CD4-positive, alpha-beta T cell treated with Interleukin-2 at 100 ng/mL for 4 hours (primary cell): Measurements from ENCODE around the gene ZNF543.
"Not testable (repeated sequence)": the region's sequence is repeated elsewhere in the genome, so short reads cannot be mapped to it uniquely, and the experiment has no call there.

Experiments
- DNase-seq: peaks from one replicate; pipeline ENCODE4 v3.0.0-alpha.2; 2020; ENCODE audit warnings: low spot score

ZNF543 gene

DNA sequence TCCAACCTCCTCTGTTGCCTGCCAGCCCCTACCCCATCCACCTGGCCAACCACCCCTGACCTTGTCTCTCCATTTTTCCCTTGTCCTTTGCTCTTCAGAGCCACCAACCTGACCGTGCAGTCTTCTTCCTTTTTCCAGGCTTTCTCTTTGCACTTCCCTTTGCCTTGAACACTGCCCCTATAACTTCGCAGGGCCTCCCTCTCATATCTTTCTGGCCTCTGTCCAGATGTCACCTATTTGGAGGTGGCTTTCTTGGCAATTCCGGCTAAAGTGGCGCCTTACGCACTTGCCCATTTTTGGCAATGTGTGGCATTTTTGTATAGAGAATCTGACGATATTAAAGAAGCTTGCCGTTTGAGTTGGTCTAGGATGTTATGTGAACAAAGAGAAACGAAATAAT, 844 bp downstream of the ZNF543 start:
- no peak for DNase-seq

DNA sequence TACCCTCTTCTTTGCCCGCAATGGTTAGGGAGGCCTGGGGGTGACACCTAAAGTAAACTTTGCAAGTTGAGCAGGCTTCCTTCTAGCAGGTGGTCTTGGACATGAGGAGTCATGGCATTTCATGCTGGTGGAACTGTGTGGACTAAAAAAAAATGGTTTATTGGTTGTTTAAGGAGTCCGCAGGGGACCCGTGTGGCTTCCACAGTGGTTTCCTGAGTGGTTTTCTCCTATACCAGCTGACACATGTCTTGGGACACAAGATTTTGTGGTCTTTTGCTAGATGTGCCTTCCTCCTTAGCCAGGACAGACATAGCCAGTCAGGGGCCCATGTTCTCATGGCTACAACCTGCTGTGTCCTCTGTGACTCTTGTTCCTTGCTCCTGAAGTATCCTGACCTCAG, 1.5 kb downstream of the ZNF543 start:
- no peak for DNase-seq

- DNase-seq, result no peak
Measured at GRCh38 chr19:57324992-57325391, 4.7 kb downstream of the ZNF543 start.

DNA sequence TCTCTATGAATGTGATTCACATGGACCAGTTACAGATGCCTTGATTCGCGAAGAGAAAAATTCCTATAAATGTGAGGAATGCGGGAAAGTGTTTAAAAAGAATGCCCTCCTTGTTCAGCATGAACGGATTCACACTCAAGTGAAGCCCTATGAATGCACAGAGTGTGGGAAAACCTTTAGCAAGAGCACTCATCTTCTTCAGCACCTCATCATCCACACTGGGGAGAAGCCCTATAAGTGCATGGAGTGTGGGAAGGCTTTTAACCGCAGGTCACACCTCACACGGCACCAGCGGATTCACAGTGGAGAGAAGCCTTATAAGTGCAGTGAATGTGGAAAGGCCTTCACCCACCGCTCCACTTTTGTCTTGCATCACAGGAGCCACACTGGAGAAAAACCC, 7.7 kb downstream of the ZNF543 start:
- DNase-seq, result no peak

DNA sequence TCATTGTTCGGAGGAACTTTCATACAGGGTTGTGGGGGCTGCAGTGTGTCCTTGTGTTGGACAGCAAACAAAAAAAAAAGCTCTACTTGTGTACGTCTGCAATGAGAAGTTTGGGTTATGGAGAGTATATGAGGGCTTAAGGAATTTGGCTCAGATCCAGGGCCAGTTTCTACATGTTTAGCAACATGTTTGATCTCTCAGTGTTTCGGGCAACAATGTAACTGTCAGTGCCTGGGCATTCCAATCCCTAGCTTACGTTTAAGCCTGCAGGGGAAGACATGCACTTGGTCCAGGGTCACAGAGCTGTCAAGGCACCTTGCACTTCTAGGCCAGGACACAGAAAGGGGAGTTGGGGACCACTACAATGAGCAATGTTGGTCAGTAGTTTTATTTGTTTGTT, 13.9 kb downstream of the ZNF543 start:
- DNase-seq, result no peak

DNA sequence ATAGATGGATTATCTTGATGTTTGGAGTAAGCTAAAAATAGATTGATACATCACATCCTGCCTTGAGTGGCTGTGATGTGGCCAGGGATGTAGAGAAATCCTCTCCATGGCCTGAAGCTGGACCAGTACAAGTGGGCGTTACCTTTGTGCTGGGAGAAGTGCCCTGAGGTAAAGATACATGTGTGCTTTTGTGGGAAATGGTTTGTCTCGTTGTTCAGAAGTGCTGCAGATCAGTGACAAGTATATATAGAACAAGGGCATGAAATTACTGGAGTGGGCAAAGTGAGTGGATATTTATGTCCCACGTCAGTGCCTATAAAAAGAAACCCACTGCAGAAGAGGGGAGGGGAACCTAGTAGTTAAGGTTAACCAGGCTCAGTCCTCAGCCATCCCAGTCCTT, 18.6 kb downstream of the ZNF543 start:
- no peak for DNase-seq

DNA sequence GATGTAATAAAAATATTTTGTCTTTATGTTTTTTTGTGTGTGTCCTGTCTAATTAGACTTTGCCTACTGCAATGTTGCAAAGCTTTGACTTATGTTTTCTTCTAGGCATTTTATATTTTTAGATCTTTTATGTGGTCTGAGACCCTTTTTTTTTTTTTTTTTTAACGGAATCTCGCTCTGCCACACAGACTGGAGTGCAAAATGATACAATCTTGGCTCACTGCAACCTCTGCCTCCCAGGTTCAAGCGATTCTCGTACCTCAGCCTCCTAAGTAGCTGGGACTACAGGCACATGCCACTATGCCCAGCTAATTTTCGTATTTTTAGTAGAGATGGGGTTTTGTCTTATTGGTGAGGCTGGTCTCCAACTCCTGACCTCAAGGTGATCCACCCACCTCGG, 22.3 kb downstream of the ZNF543 start:
- DNase-seq, result no peak

DNA sequence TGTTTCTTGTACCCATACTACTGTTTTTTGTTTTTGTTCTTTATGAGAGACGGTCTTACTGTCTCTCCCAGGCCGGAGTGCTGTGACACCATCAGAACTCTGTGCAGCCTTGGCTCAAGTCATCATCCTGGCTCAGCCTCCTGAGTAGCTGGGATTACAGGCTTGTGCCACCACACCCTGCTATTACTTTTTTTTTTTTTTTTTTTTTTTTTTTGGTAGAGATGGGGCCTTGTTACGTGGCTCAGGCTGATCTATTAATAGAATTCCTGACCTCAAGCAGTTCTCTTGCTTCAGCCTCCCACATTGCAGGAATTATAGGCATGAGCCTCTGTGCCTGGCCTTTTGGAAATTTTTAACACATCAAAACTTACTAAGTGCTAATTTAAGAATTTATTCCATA, 27.9 kb downstream of the ZNF543 start:
- no peak for DNase-seq

- DNase-seq, result peak; percentile 86
Measured at GRCh38 chr19:57350877-57351805, 30.9 kb downstream of the ZNF543 start, which contains the start of gene ZNF304. ZNF304 (plus strand) TSS chr19:57351271; CDS start chr19:57351665, 394 bp downstream.

GRCh38 chr19:57351867-57352266, 31.6 kb downstream of the ZNF543 start:
- no peak for DNase-seq

DNA sequence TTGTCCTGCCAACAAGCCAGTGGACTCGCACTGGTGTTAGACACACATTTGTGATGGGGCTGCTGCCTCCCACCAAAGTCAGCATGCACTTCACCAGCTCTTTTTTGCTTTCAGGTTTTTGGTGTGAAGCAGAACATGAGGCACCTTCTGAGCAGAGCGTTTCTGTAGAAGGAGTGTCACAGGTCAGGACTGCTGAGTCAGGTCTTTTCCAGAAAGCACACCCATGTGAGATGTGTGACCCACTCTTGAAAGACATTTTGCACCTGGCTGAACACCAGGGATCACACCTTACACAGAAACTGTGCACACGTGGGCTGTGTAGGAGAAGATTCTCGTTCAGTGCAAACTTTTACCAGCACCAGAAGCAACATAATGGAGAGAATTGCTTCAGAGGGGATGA, 35.6 kb downstream of the ZNF543 start:
- no peak for DNase-seq

DNA sequence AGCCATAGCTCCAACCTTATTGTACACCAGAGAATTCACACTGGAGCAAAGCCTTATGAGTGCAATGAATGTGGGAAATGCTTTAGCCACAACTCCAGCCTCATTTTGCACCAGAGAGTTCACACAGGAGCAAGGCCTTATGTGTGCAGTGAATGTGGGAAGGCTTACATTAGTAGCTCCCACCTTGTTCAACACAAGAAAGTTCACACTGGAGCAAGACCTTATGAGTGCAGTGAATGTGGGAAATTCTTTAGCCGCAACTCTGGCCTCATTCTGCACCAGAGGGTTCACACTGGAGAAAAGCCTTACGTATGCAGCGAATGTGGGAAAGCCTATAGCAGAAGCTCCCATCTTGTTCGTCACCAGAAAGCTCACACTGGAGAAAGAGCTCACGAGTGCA, 37.1 kb downstream of the ZNF543 start:
- DNase-seq, result no peak

- no peak for DNase-seq
Measured at GRCh38 chr19:57359300-57359699, 39.0 kb downstream of the ZNF543 start.

DNA sequence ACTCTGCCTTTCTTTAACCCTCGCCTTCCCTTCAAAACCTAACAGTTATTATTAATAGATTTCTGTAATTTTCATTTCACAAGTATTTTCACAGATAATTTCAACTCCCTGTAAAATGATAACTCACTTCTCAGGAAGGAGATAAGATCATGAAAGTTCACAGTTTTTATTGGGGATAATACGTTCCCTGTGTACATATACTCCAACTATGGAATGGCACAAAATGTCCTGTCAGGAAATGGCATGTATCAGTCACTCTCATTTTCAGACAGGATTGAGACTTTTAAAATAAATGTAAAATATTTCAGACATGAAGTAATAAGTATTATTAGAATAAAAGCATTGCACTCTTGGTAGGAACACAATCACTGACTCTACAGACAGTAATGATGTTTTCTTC, 42.1 kb downstream of the ZNF543 start:
- no peak for DNase-seq

GRCh38 chr19:57362997-57363687, 42.9 kb downstream of the ZNF543 start, which contains the start of the genes TRAPPC2B and ZNF547:
TRAPPC2B (plus strand) TSS chr19:57363551; CDS start chr19:57364834, 1,283 bp downstream.
ZNF547 (plus strand) TSS chr19:57363551; CDS start chr19:57368556, 5,005 bp downstream.
- DNase-seq, result peak; percentile 99

DNA sequence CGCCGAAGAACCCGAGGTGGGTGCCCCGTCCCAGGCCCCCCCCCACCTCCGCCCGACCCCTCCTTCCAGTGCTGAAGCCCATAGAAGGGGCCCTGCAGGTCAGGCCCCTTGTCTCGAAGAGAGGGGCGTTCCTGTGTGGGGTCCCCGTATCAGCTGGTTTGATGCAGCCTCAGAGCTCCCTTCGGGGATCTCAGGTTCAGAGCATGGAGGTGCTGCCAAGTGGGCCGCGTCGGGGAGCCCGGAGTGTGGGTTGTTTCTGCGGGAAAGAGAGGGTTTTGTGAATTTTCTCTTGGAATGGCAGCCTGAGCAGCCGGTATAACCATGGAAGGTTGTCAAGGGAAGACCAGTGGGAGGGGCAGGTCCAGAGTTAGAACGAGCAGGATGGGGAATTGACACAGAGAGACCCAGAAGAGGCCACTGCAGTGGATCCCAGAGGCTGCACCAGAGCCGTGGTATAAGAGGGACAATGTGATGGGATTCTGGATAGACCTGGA, 43.5 kb downstream of the ZNF543 start:
- no peak for DNase-seq

- no peak for DNase-seq
Measured at GRCh38 chr19:57366776-57367175, 46.5 kb downstream of the ZNF543 start.

DNA sequence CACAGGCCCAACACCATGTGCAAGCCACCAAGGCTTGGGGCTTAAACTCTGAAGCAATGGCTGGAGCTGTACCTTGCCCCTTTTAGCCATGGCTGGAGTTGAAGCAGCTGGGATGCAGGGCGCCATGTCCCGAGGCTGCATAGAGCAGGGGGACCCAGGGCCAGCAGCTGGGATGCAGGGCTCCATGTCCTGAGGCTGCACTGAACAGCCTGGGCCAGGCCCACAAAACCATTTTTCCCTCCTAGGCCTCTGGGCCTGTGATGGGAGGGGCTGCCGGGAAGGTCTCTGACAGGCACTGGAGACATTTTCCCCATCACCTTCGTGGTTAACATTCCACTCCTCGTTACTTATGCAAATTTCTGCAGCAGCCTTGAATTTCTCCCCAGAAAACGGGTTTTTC, 53.9 kb downstream of the ZNF543 start:
- DNase-seq, result no peak

- not testable (repeated sequence) for DNase-seq
Measured at GRCh38 chr19:57374647-57375046, 54.4 kb downstream of the ZNF543 start.

DNA sequence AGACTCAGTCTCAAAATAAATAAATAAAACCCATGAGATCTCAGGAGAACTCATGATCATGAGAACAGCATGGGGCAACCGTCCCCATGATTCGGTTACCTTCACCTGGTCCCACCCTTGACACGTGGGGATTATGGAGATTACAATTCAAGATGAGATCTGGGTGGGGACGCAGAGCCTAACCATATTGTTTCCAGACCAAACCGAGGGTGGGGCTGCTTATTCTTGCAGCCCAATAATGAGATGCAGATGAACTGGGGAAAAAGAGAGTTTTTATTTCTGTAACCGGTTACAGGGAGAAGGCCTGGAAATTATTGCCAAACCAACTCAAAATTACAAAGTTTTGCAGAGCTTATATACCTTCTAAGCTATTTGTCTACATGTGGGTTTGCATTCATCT, 55.9 kb downstream of the ZNF543 start:
- no peak for DNase-seq

GRCh38 chr19:57377498-57378146, 57.4 kb downstream of the ZNF543 start:
- DNase-seq, result no peak
